ENCODE measurements around the gene SORT1. TPM values are rescaled to one million over a fixed set of nuclear protein-coding genes. Genes with fewer than 3 reads are reported as not detected.
"Not testable (repeated sequence)": the region's sequence is repeated elsewhere in the genome, so short reads cannot be mapped to it uniquely, and the experiment has no call there.

The SORT1 gene
- total RNA-seq (2014; rRNA removed; shearing (Covaris generic); ENCODE audit: low replicate concordance), result 9.5 and 11.0 TPM in 2 replicates

DNA sequence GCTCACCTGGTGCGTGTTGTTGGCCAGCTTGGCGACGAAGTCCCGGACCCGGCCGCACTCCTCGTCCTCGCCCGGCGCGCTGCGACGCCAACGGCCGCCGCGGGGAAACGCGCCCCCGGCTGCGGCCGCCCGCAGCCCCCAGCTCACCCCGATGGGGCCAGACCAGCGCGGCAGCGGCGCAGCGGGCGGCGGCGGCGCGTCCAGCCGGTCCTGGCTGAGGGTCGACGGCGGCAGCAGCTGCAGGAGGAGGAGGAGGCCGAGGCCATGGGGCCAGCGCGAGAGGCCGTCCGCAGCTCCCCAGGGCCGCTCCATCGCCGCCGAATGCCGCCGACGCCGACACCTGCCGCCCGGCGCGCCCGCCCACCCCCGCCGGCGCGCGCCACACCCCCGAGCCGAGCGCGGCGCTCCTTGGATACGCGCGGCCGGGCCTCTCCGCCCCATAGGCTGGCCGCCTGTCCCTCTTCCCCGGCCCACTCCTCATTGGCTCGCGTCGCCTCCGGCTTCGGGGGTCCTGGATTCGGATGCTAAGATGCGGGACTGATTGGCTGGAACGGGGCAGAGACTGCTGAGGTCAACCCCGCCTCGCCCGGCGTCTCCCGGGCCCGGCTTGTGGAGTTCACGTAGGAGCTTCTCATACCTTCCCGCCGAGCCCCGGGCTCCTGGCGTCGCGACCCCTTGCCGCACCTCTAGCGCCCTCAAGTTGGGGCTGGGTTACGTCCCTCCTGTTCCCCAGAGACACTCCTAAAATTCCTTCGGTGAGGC is at the start of gene SORT1:
Gene SORT1 (minus strand): TSS at position 338 of the 762 bp plus-strand sequence. CDS start 26 bp downstream, at position 312.
- in situ Hi-C loops (cut with HindIII; ENCODE audit: low pct_unique_long_range_greater_than_20kb, low sequenced_read_pairs), result no loop called here
- DNase-seq (ENCODE audit: low read depth), result peak; percentile 83

DNA sequence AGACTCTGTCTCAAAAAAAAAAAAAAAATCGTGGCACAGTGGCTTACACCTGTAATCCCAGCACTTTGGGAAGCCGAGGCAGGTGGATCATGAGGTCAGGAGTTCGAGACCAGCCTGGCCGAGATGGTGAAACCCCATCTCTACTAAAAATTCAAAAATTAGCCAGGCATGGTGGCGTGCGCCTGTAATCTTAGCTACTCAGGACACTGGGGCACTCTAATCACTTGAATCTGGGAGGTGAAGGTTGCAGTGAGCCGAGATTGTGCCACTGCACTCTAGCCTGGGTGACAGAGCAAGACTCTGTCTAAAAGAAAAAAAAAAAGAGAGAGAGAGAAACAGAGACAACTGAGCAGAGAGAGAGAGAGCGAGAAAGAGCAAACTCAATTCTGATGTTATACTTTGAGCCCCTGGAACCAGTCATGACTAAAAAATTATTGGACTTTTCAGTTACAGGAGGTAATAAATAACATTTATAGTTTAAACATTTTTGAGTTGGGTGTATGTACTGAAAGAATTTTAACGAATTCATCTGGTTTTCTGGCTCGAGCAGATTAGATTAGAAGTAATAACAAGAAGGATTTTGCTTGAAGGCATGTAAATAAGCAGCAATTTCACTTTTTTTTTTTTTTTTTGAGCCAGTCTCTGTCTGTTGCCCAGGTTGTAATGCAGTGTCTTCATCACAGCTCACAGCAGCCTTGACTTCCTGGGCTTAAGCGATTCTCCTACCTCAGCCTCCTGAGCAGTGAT is 48.4 kb upstream of the SORT1 start:
- in situ Hi-C loops (cut with HindIII; ENCODE audit: low pct_unique_long_range_greater_than_20kb, low sequenced_read_pairs); DNase-seq (ENCODE audit: low read depth): not testable (repeated sequence)

DNA sequence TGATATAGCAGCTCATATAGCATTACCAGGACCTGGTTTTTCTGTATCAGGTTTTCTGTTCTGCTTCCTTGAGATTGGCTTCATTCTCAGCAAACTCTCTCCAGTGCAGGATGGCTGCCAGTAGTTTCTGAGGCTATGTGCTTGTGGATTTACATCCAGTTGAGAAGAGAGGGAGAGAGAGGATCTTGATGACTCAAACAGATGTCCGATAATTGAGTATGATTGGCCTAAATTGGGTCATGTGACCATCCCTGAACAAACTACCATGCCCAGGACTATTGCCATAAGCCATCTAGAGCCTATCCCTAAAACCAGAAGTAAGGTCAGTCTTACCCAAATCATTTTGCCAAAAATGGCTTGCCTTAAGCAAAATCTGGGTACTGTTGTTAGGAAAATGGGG is 46.6 kb upstream of the SORT1 start:
- no peak for DNase-seq (ENCODE audit: low read depth)
- in situ Hi-C loops (cut with HindIII; ENCODE audit: low pct_unique_long_range_greater_than_20kb, low sequenced_read_pairs), result no loop called here

DNA sequence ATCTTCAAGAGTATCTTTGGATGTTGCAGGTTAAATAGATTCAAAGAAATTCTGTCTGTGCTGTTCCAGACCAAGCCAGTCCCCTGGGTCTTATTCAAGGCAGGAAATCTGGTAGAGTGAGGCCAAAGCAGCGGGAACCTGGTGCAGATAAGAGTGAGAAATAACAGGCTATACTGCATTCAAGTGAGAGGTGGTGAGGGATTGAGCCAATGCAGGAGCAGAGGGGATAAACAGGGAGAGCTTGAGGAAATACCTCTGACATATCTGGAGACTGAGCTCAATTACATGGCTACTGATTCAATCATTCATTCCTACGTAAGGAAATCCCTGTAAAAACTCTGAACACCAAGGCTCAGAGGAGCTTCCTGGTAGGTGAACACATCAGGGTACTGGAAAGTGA is 45.8 kb upstream of the SORT1 start:
- in situ Hi-C loops (cut with HindIII; ENCODE audit: low pct_unique_long_range_greater_than_20kb, low sequenced_read_pairs), result no loop called here
- DNase-seq (ENCODE audit: low read depth), result no peak

DNA sequence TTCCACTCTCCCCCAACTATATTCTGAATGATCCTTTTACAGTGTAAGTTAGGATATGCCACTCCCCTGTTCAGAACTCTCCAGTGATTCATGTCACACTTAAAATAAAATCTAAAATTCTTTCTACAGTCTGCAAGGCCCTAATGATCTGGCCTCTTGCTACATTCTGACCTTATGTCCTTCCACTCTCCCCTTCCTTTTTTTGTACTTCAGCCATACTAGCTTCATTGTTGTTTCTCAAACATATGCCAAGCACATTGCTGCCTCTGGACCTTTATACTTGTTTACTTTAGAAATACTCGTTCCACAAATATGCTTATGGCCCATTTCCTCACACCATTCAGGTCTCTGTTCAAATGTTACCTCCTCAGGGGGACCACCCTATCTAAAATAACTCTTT is 43.4 kb upstream of the SORT1 start:
- in situ Hi-C loops (cut with HindIII; ENCODE audit: low pct_unique_long_range_greater_than_20kb, low sequenced_read_pairs), result no loop called here
- no peak for DNase-seq (ENCODE audit: low read depth)

DNA sequence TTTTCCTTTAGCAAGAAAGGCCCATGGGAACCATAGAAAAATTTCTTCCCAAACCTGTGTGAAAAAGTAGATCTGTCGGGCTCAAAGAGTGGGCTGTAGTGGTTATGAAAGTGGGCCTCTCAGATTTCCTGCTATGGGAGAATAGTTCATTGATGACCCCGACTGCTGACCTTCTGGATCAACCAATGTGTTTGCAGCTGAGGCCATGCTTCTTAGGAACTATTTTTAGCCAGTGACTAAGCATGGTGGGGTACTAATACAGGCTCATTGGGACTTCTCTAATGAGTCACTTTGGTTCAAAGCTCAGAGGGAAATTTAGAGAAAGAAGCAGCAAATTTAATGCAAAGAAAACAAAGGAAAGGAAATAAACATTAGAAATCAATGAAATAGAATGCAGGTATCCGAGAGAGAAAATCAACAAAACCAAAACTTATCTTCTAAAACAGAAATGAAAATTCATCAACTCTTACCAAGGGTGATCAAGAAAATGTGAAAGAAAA is 41.1 kb upstream of the SORT1 start:
- in situ Hi-C loops (cut with HindIII; ENCODE audit: low pct_unique_long_range_greater_than_20kb, low sequenced_read_pairs), result no loop called here
- peak; percentile 31 for DNase-seq (ENCODE audit: low read depth)

DNA sequence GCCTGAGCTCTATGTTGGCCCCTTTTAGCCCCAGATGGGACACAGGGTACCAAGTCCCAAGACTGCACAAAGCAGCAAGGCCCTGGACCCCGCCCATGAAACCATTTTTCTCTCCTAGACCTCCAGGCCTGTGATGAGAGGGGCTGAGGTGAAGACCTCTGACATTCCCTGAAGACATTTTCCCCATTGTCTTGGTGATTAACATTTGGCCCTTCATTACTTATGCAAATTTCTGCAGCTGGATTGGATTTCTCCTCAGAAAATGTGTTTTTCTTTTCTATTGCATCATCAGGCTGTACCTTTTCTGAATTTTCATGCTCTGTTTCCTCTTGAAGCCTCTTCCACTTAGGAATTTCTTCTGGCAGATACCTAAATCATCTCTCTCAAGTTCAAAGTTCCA is 36.8 kb upstream of the SORT1 start:
- no peak for DNase-seq (ENCODE audit: low read depth)
- in situ Hi-C loops (cut with HindIII; ENCODE audit: low pct_unique_long_range_greater_than_20kb, low sequenced_read_pairs), result no loop called here

DNA sequence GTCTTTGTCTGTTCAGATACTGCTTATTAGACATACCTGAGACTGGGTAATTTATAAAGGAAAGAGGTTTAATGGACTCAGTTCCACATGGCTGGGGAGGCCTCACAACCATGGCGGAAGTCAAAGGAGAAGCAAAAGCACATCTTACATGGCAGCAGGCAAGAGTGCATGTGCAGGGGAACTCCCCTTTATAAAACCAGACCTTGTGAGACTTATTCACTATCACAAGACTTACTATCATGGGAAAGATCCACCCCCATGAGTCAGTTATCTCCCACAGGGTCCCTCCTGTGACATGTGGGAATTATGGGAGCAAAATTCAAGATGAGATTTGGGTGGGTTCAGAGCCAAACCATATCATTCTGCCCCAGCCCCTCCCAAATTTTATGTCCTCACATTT is 35.6 kb upstream of the SORT1 start:
- in situ Hi-C loops (cut with HindIII; ENCODE audit: low pct_unique_long_range_greater_than_20kb, low sequenced_read_pairs), result no loop called here
- DNase-seq (ENCODE audit: low read depth), result no peak

DNA sequence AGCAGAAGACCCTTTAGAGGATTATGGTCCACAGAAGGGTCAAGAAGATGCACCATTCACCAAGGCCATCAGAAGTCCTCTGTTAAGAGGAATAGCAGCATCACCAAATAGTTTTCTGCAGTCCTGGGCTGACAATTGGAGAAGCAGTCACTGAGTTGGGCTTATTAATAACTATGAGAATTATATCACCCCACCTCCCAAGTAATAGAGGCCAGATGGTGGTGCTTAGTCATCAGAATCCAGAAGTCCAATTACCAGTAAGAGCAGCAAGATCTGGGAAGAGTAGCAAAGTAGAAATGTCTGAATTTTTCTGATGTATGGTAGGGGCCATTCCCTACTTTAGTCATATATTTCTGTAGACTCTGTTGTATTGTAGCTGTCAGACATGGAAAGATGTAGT is 34.6 kb upstream of the SORT1 start:
- in situ Hi-C loops (cut with HindIII; ENCODE audit: low pct_unique_long_range_greater_than_20kb, low sequenced_read_pairs), result no loop called here
- DNase-seq (ENCODE audit: low read depth), result no peak

DNA sequence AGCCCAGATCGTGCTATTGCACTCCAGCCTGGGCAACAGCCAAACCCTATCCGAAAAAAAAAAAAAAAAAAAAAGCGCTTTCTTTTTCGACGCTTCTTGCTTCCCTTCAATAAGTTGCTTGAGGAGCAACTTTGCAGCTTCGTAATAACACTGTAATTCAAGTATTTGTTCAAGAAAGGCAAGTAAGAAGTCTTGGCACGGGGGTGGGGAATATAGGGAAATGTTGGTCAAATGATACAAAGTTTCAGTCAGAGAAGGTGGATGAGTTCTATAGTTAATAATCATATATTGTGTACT is 29.4 kb upstream of the SORT1 start:
- DNase-seq (ENCODE audit: low read depth), result no peak
- in situ Hi-C loops (cut with HindIII; ENCODE audit: low pct_unique_long_range_greater_than_20kb, low sequenced_read_pairs), result no loop called here

DNA sequence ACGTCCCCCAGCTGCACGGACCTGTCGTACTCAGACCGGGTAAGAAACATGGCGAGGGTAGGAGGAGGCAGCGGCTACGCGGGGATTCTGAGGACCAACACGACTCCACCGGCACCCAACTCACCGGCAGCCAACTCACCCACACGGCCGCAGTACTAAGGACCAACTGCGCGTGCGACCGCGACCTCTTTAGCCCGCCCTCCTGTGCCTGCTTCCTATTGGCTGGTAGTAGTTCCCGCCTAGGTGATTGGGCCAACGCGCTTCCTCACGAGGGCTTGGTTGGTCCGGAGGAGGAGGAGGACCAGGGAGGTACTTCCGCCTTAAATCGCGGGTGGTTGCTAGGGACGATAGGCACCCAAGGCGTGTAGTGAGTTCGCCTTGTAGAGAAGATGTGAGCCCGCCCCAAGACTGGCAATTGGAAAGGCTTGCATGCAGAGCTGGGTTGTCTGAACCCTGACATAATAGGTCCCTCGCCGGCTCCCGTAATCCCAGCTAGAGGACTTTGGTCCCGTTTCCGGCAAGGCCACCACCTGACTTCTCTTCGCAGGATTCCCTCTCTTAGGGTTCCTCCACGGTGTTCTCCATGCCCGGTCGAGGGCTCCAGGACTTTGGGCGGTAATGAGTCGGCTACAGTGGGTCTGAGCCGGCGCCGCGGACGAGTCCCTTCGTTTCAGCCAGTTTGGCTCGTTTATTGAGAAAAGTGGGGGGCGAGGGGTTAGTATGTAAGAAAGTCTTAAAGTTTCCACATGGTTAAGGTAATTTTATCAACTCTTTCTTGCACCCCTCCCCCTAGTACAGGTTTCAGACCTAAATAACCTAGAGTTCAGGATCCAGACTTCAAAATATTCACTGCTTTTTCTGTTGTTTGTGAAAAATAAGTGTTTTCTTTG is 28.8 kb upstream of the SORT1 start, which contains the start of gene PSMA5:
Gene PSMA5 (minus strand): TSS at position 168 of the 890 bp plus-strand sequence. CDS start 118 bp downstream, at position 50.
- peak; percentile 98 for DNase-seq (ENCODE audit: low read depth)
- in situ Hi-C loops (cut with HindIII; ENCODE audit: low pct_unique_long_range_greater_than_20kb, low sequenced_read_pairs), result no loop called here

DNA sequence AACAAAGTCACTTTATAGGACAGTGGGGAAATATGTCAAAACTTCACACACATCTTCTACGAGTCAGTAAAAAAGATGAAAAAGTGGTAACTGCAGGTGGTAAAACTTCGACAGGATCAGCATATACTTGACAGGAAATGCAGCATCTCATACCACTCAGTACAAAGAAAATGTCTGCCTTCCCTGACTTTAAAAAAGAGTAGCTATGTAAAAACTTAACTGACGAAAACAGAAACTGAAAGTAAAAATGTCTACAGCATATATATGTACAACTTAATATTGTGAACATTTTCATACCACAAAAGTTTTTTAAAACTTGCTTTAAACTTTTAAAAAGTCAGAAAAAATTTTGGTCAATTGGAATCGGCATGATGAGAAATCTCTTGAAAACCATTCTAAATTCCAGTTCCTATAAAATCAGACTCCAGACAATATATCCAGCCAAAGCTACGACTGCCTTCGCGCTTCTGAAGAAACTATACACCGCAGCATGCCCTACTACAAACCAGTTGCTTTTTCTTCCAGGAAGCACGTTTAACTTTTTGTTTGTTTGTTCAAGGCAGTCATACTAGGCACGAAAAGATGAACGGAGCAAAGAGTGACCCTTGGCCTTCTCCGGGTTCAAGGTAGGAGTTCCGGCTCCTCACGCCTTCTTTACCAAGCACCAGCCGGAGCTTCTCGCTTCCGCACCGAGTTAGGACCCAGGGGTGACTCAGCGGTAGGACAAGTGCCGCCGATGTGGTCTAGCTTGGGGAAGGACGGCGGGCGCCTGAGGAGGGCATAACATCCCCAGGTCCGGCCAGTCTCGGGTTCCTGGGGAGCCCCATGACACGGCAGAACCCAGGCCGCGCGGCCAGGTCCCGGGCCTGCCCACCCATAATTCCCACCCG is 27.9 kb upstream of the SORT1 start:
- DNase-seq (ENCODE audit: low read depth), result no peak

DNA sequence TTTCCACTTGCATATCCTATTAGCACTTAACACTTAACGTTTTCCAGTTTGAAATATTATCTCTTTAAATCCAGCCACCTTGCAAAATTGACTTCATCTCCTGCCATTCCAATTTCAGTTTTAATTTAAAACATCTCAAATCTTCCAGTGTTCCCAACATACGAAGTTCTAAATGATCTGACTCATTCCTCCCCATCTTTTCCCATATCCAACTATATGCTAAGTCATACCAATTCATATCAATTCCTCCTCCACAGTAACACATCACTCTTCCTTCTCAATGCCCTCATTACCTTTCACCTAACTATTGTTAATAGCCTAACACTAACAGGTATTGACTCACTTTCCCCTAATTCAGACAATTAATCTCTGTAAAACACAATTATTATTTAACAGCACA is 25.8 kb upstream of the SORT1 start:
- in situ Hi-C loops (cut with HindIII; ENCODE audit: low pct_unique_long_range_greater_than_20kb, low sequenced_read_pairs), result no loop called here
- DNase-seq (ENCODE audit: low read depth), result no peak

More for the DNA sequence above, 27.9 kb upstream of the SORT1 start:
- in situ Hi-C loops (cut with HindIII; ENCODE audit: low pct_unique_long_range_greater_than_20kb, low sequenced_read_pairs), result no loop called here

DNA sequence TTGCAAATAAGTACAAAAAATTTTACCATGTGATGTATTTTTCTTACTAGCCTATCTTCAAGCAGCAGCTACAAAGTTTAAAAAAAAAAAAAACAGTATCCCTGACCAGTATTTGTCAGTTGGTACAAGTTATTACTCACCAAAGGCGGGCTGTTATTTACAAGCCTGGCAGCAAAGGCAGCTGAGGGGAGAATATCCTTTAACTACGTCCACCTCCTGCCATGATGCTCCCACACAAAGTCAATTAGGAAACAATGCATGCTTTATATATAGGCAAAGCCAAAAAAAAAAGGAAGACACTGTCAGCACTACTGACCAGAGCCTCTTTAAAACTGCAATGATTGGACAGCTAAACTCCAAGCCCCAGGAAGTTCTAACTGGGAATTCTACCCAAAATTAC is 14.8 kb upstream of the SORT1 start:
- no peak for DNase-seq (ENCODE audit: low read depth)
- in situ Hi-C loops (cut with HindIII; ENCODE audit: low pct_unique_long_range_greater_than_20kb, low sequenced_read_pairs), result no loop called here

DNA sequence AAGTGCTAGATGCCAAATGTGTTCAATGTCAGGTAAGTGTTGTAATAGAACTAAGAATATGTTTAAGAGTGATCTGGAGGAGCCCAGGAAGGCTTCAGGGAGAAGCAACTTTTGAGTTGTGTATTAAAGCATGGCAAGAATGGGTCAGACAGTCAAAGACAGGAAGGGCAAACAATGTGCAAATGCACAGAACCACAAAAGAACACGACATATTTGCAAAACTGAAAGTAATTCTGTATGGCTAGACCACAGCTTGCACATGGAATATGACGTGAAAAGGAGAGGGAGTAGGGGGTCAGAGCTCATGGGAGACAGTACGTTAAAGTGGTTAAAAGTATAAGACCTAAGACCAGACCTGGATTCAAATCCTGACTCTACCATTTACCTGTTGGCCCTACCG is 7.1 kb upstream of the SORT1 start:
- in situ Hi-C loops (cut with HindIII; ENCODE audit: low pct_unique_long_range_greater_than_20kb, low sequenced_read_pairs), result no loop called here
- DNase-seq (ENCODE audit: low read depth), result no peak

DNA sequence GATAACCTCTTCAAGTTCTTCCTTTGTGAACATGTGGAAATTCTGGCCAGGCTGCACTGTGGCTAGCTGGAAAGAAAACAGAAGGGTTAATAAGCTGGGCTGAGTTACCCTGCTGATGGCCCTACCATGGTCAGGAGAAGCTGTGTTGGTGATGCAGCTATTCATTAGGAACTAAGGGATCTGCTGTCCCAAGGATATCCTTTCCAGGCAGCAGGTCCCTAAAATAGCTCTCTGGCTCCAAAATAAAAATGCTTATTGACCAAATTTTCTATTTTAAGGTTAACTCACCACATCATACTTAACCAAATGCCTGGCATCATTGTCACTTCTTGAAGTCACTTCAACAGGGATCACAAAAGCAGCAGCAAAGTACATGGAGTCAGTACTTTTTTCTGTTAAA is 4.3 kb upstream of the SORT1 start:
- DNase-seq (ENCODE audit: low read depth), result no peak
- in situ Hi-C loops (cut with HindIII; ENCODE audit: low pct_unique_long_range_greater_than_20kb, low sequenced_read_pairs), result no loop called here

DNA sequence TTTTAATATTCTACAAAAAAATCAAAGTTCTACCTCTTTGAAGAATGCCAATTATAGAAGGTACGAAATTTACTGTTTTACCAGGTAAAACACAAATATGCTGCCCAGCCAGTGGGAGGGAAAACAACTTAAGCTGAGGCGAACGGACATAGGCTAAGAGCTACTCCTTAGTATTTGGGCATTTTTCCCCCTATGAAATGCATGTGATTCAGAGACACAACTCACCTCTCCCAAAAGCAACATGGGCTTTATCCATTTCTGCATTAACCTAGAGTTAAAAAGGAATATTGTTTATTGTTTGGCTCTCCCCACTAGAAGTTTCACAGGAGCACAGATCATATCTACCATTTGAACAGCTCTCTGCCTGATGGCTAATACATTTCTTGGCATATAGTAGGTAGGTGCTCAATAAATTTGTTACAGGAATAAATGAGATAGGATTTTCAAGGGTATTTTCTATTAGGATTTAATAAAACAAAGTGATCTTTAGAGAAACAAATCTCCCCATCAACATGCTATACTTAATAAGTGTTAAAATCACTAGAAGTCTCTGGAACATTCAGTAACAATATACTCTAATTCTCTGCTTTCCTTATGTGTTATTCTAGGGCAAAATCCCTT is 2.4 kb upstream of the SORT1 start:
- in situ Hi-C loops (cut with HindIII; ENCODE audit: low pct_unique_long_range_greater_than_20kb, low sequenced_read_pairs), result no loop called here
- no peak for DNase-seq (ENCODE audit: low read depth)

All from Caki2 (cell line).